Stimulated activated CD4-positive, alpha-beta T cell treated with anti-CD3 and anti-CD28 coated beads, Interleukin-4, amount 100 ng/mL, for 4 hours (primary cell): ENCODE data around the gene DNAJB13.

Experiments used
- DNase-seq, 2 experiments: peaks; one replicate each; pipeline ENCODE4 v3.0.0-alpha.2; 2020

DNAJB13 gene

DNA sequence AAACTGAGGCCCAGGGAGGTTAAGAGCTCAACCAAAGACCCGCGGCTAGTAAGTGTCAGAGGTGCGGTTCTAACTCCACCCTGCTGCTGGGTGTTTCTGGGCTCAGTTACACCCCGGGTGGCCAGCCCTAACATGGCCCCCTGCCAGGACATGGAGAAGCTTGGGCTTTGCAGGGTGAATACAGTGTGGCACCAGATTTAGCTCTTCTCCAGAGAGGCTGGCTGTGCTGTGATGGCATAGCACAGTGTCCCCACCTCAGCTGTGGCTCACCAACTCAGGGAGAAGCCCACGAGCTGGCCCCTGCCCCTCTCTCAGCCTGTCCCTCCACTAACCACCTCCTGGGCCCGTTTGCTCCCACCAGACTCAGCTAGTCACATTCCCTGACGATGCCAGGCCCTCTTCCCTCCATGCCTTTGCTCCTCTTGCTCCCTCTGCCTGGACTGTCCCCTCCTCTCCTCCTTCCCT lies 51.0 kb downstream of the DNAJB13 start:
- DNase-seq = no peak

DNA sequence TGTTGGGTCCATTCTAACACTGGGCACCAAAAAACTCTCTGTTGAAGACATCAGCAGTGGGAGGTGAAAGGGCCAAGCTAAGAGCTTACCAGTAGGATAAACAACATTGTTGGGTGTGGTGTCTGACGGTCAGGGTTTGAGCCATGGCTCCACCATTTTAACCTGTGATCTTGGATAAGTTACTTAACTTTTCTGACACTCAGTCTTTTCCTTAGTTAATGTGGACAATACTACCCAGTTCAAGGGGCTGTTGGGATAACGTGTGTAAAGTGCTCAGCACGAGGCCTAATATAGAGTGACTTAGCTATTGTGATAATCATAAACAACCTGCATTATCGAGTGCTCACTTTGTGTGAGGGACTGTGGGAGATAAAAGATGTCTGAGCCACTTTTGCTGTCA lies 52.0 kb downstream of the DNAJB13 start:
- DNase-seq = no peak

DNA sequence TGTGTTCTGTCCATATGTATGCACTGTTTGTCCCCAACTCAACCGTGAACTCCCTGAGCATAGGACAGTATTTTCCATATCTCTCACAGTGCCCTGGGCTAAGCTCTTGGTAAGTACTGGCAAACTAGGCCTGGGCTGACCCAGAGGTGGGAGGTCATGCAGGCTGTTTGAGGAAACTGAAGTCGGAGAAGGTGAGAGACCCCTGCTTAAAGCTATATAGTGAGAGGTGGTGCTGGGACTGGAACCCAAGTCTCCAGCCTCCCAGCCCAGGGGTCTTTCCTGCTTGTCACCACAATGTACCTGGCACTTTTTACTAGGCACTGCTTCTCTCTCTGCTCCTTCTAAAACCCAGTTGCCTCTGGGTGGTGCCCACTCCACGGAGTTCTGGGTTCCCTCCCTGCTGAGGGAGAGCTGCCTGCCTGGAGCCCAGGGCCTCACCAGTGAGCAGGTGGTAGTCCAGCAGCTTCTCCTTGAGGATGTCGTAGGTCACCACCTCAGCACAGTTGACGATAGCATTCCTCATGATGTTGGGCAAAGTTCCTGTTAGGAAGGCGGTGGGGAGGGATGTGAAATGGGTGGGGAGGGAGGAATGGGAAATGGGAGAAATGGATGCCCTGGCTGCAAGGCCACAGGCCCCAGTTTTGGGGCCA lies 53.3 kb downstream of the DNAJB13 start:
- no peak for DNase-seq

DNA sequence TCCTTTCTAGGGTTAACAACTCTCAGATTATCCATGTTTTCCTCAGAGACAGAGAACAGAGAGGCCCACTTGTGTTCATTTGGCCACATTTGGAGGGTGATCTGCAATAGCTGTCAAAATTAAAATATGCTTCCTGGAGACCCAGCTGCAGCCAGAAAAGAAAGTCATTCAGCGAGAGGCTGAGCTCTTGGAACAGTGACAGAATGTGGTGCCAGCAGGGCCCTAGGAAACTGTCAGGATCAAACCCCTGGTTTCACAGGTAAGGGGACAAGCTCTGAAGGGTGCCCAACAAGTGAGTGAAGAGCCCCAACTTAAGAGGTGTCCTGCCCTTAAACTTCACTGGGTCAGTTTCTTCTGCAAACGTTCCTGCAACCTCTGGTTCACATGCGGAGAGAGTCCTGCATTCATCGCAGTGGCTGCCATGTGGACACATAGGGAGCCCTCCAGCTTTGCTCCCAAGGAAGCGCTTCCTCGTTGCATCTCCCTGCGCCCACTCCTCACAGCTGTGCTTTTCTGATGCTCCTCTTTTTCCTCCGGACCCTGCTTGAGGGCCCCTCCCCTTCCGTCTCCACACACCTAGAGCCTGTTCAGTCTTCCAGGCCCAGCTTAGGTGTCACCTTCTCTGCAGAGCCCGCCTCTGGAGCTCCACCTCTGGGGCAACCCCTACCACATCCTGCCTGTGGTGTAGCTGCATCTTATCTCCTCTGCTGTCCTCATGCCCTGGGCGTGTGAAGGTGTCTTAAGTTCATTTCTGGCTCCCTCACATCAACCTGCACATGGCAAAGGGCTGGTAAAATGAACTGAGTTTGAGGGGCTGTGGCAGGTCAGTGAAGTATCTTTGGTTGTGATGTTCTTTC lies 54.2 kb downstream of the DNAJB13 start:
- DNase-seq = peak; percentile 57 to 81

DNA sequence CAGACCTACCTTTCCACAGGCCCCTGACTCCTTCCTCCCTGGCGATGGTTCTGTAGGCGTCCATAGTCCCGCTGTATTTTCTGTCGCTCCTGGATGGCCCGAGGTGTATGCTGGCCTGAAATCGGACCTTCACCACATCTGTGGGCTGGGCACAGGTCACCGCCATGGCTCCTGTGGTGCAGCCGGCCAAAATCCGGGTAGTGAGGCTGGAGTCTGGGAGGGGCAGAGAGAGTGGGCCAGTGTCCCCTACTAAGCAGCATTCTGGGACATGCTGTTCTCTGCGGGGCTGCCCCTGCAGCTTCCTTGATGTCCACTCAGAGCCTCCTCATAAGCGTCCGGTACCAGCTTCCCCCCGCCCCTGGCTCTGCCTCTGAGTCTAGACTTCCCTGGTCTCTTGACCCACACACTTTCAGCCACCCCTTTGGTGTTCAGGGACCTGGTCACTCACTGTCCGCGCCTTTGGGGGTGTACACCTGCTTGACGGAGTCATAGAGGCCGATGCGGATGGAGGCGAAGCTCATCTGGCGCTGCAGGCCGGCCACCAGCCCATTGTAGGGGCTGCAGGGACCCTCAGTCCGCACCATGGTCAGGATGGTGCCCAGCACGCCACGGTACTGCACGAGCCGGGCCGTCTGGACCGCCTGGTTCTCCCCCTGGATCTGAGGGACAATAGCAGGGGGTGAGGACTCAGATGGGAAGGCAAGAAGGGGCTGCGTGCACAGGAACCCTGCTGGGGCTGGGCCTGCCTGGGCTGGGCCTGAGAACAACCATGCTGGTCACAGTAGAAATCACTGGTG lies 55.1 kb downstream of the DNAJB13 start:
- no peak for DNase-seq

DNA sequence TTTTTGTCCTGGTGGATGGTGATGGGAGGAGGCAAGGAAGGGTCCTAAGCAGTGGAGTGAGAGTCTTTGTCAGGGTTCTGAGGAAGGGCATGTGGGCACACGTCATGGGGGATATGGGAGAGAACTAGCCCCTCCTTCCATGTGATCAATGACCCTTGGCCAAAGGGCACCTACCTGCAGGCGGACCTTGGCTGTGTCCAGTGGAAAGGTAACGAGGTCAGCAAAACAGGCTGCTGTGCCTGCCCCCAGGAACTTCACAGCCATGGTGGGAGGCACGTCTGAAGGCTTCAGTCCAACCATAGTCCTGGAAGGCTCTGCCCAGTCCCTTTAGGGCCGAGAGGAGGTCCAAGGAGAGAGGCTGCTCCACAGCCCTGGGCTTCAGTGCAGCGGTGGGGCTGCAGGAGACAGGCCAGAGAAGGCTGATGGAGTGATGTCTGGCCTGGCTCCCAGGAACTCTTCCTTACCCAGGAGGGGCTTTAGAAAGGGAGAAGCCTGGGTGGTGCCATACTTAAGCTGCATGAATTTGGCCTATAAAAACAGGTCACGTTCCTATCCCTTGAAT lies 56.0 kb downstream of the DNAJB13 start:
- DNase-seq = no peak

DNA sequence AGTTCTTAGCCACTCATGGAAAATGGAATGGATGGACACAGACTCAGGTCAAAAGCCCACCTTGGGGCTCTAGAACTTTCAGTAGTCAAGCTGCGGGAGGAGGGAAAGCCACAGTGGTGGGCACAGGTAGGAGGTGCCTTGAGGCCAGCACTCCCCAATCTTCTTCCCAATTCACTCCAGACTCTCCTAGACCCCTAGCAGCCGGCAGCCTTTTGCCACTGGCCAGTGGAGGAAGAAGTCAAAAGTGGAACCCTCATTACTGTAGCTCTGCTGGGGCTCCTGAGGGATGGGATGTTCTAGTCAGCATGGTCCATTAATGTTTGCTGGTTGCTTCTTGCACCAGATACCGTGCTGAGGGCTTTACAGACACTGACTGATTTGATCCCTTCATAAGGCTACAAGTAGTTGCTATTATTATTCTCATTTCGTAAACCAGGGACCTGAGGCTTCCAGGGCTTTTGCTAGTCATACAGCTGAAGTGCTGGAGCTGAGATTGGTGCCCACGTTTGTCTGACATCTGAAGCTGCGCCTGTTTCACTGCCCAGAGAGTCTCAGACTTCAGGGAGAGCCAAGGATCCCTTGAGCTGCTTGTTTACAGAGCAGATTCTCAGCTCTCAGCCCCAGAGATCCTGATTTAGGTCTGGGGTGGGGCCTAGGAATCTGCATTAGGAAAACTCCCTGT lies 57.0 kb downstream of the DNAJB13 start:
- DNase-seq = no peak

DNA sequence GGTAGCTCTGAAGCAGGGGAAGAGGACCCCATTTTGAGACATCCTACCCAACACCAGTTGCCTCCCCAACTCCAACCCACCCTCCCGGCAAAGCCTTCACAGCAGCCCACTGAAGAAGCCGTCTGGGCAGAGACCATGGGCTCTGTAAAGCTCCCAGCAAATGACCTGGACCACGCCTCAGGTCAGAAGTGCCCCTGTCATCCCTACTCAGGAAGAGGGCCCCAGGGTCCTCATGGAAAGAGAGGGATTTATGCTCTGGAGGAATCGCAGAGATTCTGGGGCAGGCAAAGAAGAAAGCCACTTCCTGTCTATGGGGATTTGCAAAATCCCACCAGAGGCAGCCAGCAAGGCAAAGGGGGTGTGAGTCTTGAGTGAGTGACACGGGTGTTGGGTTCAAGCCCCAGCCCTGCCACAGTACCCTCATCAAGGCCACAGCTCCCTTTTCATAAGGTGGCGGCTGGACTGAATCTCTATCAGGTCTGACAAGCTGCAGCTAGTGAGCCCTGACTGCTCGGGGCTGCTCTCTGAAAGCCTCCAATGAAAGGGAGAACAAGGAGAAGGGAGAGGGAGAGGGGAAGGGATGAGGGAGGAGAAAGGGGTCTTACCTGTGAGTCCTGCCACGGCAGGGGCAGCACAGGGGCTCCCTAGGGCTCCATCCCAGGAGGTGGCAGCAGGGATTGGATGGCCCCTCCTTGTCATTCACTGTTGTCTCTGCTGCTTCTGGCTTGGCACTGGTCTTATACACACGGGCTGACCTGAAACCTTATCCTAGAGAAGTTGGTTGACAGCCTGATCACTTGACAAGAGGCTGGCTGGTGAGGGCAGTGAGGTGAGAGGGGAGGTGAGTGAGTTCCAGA lies 57.8 kb downstream of the DNAJB13 start, which contains the start of gene UCP3:
Gene UCP3, minus strand, starts transcription at position 713 of the 857 bp plus-strand sequence. CDS start 2,043 bp downstream, outside the sequence.
- DNase-seq = no peak

DNA sequence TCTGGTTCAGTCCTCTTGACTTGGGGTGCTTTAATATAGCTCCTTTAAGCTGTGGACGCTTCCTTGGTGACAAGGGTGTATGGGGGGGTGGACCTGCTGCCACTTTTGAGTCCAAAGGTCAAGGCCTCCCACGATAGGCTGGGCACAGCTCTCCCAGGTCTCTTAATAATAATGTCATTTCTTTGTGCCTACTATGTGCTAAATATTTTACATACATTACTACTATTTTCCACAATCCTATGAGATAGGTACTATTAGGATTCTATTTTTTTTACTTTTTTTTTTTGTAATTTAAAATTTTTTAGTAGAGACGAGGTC lies 58.4 kb downstream of the DNAJB13 start:
- DNase-seq = no peak

DNA sequence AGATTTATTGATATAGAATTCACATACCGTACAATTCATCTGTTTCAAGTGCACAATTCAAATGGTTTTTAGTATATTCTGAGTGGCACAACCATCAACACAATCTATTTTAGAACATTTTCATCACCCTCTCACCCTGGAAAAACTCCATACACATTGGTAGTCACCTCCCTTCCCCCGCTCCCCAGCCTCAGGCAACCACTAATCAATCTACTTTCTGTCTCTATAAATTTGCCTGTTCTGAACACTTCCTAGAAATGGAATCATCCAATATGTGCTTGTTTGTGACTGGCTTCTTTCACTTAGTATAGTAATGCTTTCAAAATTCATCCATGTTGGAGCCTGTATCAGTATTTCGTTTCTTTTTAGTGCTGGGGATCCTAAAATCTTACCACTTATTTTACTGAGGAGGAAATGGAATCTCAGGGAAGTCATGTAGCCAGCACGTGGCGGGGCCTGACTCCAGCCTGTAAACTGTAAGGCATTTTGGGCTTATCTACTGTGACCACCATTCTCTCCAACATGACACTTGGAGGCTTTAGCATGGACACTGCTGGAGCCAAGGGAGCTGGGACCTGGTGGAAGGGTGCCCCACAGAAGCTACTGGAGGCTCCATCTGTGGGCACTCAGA lies 59.0 kb downstream of the DNAJB13 start:
- no peak for DNase-seq

DNA sequence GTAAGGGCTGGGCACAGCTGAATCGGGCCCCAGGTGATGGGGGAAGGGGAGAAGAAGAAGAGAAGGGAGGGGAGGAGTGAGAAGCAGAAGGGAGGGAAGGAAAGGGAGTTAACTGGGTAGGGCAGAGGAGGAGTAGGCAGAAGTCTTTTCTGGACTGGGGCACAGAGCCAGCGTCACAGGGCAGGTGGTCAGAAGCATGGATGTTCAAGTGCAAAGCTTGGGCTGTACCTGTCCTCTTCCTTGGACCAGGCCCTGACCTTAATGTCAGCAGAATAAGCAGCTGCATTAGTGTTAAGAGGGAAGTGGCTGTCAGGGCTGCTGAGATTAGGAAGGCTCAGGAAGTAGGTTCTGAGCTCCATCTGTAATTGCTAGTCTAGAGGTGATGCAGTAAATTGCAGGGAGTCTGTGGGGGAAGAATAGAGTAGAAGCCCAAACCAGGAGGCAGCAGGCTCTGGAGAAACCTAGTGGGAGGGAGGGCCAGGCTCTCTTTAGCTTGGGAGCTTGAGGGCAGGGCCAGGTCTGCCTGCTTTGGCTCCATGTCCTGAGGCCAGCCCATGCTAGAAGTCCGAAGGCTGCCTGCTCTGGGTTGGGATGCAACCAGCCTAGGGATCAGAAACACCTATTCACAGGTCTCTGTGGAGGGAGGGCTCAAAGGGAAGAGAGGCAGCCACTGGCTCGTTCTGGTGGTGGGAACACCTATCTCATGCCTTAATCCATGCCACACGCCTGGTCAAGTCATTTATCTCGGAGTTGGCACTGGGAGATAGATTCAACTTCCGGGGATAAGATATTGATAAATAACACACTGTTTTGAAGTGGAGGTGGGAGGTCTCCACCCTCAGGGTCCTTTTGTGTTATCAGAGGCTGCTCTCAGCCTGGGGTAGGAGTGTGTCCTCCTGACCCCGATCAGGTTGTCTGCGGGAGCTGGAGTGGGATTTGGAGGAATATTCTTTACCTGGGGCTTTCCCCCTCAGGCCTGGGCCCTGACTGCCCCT lies 59.8 kb downstream of the DNAJB13 start:
- DNase-seq = no peak

DNA sequence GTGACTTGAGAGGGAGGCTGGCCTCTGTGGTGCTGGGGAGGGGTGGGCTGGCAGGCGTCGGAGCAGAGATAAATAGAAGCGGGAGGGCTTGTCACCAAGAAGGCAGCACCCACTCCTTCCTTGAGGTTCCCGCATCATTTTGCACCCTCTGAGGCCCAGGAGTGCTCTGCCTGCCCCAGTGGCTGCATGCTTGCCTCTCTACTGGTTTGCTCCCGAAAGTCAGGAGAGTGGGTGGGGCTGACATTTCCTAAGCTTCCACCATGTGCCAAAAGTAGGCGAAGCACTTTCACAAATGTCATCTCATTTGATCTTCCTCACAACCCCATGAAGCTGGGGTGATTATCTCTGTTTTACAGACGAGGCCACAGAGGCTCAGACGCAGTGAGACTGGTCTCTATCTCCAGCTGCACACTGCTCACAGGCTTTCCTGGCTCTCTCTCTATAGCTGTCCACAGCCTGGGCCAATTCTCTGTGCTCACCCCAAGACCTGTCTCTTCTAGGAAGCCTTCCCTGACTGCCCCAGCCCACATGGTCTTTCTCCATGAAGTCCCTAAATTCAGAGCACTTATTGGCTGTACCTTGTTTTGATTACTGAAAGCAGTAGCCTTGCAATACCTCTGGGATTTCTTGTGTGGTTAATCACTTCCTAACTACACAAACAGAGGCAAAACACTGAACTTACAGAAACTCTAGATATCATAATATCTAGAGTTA lies 60.7 kb downstream of the DNAJB13 start:
- peak in 1 of 2 experiments; percentile 11 for DNase-seq

DNA sequence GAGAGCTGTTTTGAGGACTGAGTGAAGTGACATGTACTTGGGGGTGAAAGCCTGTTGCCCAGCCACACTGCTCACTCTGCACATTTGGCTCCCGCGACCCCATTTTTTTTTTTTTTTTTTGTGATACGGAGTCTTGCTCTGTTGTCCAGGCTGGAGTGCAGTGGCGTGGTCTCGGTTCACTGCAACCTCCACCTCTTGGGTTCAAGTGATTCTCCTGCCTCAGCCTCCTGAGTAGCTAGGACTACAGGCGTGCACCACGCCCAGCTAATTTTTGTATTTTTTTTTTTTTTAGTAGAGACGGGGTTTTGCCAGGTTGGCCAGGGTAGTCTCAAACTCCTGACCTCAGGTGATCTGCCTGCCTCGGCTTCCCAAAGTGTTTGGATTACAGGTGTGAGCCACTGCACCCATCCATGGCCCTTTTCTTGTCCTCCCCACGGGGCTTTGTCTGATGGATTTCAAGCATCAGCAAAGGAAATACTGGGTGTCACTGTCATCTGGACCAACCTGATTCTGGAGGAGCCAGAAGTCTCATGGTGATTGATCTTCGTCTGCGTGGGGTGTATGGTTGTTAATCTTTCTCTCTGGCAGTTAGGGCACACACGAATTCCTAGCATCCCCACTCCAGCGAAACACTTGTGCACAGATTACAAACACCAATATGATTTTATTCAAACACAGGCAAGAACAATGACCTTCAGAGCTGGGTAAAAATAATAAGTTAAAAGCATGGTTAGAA lies 61.4 kb downstream of the DNAJB13 start:
- DNase-seq = no peak

DNA sequence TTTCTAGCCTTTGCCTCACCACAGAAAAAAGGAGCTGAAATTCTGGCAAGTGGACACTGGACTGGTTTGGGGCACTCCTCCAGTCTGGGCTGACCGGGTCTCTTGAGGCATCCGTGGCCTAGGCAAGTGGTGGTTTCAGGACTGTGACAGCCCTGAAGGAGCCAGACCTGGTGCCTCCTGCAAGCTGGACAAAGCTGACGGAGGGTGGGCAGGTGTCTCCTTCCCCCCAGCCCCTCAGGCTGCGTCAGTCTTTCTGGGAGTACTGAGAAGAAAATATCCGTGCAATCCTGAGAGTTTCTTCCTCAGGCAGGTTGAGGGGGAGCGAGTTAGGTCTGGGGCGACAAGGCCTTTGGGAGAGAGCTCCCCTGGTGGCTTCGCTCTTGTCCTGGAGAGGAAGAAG lies 62.3 kb downstream of the DNAJB13 start:
- no peak for DNase-seq

DNA sequence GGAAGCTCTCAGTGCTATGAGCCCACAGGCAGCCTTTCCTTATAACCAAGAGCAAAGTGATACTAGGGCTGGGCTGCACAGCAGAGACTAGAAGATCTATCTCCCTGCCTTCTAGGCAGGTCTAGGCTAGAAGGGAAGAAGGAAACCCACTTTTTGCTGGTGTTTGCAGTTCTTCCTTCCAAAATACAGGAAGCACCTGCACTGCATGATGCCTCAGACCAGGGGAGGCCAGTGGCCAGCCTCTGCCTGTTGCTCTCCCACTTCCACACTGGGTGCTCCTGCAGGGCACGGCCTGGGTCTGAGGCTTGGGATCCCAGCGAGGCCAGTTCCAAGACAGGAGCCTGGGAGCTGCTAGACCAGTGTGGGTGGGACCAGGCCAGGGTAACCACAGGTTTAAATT lies 64.1 kb downstream of the DNAJB13 start:
- DNase-seq = no peak

DNA sequence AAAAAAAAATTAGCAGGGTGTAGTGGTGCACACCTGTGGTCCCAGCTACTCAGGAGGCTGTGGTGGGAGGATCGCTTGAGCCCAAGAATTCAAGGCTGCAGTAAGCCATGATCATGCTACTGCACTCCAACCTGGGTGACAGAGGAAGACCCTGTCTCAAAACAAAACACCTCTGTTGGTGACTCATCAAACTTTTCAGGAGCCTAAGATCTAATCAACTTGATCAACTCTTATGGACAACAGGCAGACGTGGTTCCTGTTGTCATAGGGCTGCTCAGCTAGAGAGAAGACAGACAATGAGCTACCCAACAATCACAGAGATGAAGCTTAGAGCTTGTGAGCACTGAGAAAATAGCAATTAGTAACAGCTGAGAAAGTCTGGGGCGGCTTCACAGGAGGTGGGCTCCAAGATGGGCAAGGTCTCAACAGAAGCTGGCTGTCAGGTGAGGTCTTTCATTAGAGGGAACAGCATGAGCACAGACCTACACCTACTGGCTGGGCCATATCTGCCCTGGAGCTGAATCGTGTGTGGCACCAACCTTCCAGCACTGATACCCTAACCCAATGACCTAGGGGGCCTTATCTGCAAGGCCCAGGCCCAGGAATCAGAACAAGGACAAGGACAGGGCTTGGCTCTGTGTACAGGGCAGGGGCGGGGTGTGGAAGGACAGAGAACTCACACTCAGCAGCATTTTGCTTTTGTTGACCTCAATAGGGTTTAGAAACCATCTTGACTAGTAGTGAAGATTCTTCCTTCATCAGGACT lies 65.3 kb downstream of the DNAJB13 start:
- no peak for DNase-seq

DNA sequence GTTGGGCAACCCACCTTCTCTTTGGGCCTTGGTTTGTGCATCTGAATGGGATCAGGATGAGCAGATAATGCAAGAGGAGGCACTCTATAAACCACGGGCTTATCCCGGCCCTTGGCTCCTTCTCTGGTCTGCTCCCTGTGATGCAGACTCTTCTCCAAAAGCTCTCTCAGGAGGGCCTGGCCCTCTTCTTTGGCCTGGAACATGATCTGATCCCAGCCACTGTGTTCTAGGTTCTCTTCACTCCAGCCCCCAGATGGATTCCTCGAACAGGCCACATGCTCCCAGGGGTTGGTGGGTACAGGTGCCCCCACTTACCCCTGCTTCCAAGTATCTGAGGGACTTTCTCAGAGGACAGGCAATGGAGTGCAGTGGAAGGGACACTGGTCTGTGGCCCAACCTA lies 66.8 kb downstream of the DNAJB13 start:
- no peak for DNase-seq
